ENCODE measurements around the gene TCF21.
"Not testable (repeated sequence)": the region's sequence is repeated elsewhere in the genome, so short reads cannot be mapped to it uniquely, and the experiment has no call there.

Gene TCF21

DNA sequence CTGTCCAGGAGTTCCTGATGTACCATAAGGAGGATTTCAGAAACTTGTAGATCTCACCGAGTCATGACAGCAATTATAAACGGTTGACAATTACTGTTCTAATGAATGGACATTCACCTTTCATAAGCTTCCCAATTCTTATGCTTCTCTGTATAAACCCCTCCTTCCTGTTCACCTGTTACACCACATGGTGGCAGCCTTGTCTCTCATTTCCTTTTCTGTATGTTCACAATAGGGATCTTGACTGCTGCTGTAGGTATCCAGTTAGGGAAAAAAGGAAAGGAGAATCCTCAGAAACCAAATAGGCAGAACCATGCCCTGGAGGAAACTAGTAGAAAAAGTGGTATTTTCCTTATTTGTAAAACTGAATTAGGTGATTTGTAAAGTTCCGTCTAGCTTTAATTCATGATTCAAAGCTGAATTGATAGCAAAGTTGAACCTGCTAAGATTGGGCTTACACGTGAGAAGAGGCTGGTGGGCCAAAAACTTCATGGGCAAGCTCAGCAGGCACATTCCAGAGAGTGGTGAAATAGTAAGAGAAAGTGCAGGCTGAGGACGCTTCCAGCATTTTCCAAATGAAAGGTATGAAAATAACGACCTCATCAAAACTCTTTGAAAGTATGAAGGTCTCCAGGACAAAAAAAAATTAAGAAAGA is 35.2 kb downstream of the TCF21 start:
- TF ChIP-seq, protein P1, sequence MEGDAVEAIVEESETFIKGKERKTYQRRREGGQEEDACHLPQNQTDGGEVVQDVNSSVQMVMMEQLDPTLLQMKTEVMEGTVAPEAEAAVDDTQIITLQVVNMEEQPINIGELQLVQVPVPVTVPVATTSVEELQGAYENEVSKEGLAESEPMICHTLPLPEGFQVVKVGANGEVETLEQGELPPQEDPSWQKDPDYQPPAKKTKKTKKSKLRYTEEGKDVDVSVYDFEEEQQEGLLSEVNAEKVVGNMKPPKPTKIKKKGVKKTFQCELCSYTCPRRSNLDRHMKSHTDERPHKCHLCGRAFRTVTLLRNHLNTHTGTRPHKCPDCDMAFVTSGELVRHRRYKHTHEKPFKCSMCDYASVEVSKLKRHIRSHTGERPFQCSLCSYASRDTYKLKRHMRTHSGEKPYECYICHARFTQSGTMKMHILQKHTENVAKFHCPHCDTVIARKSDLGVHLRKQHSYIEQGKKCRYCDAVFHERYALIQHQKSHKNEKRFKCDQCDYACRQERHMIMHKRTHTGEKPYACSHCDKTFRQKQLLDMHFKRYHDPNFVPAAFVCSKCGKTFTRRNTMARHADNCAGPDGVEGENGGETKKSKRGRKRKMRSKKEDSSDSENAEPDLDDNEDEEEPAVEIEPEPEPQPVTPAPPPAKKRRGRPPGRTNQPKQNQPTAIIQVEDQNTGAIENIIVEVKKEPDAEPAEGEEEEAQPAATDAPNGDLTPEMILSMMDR (IDR thresholded peaks at IDR 0.05; ENCODE audit: insufficient read depth, low read length, missing control alignments) = peak; percentile 68
- ChIA-PET POLR2A (interaction anchor here (1.0 kb wide), 1 partner anchor 172 kb away, joined by 3 read pairs; no protein-coding TSS in a partner anchor), CTCF (interaction anchor here (0.5 to 20.8 kb wide), 64 partner anchors 9 to 1094 kb away, joined by 3 to 1249 read pairs (median 6); partner anchors contain the start of genes SLC2A12 and TBPL1)
- H3K4me3 ChIP-seq (ENCODE audit: low read depth, low read length) = no peak overlapping the region
- DNase-seq (ENCODE audit: low read depth, low spot score) = peak; percentile 33

DNA sequence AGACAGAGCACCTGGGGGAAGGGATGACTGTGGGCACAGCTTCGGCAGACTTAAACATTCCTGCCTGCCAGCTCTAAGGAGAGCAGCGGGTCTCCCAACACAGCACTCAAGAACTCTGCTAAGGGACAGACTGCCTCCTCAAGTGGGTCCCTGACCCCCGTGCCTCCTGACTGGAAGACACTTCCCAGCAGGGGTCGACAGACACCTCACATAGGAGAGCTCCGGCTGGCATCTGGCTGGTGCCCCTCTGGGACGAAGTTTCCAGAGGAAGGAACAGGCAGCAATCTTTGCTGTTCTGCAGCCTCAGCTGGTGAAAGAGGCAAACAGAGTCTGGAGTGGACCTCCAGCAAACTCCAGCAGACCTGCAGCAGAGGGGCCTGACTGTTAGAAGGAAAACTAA is 42.3 kb downstream of the TCF21 start:
- POLR2A ChIA-PET = not testable (repeated sequence)

GRCh38 chr6:133936352-133936751 is 47.4 kb downstream of the TCF21 start:
- CTCF ChIA-PET = interaction anchor here (1.2 to 6.2 kb wide), 2 partner anchors 13 to 127 kb away, joined by 4 to 71 read pairs; no protein-coding TSS in a partner anchor
- DNase-seq (ENCODE audit: low read depth, low spot score); POLR2A ChIA-PET; H3K4me3 ChIP-seq (ENCODE audit: low read depth, low read length): not testable (repeated sequence)

More for the DNA sequence above, 42.3 kb downstream of the TCF21 start:
- DNase-seq (ENCODE audit: low read depth, low spot score); H3K4me3 ChIP-seq (ENCODE audit: low read depth, low read length): not testable (repeated sequence)
- CTCF ChIA-PET = interaction anchor here (1.0 to 20.8 kb wide), 7 partner anchors 10 to 173 kb away, joined by 3 to 1249 read pairs (median 7); no protein-coding TSS in a partner anchor

DNA sequence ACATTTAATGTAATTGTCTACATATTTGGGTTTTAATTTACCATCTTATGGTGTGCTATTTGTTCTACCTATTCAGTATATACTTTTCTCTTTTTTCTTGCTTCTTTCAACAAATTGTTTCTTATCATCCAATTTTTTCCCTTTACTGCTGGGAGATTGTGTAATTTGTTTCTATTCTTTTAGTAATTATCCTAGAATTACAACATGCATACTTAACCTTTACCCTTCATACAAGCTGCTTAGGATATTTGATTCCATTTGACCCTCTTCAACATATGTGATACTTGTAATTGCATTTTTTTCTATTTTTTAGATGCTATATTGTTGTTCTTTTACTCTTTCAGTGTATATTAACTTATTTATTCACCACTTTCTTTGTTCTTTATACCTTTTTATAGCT is 49.0 kb downstream of the TCF21 start:
- DNase-seq (ENCODE audit: low read depth, low spot score) = no peak
- CTCF ChIA-PET = interaction anchor here (0.6 to 6.2 kb wide), 11 partner anchors 8 to 162 kb away, joined by 3 to 71 read pairs (median 5); no protein-coding TSS in a partner anchor
- TF ChIP-seq, protein P1 (IDR thresholded peaks at IDR 0.05; ENCODE audit: insufficient read depth, low read length, missing control alignments) = no peak
- POLR2A ChIA-PET = no interaction called here
- no peak overlapping the region for H3K4me3 ChIP-seq (ENCODE audit: low read depth, low read length)

DNA sequence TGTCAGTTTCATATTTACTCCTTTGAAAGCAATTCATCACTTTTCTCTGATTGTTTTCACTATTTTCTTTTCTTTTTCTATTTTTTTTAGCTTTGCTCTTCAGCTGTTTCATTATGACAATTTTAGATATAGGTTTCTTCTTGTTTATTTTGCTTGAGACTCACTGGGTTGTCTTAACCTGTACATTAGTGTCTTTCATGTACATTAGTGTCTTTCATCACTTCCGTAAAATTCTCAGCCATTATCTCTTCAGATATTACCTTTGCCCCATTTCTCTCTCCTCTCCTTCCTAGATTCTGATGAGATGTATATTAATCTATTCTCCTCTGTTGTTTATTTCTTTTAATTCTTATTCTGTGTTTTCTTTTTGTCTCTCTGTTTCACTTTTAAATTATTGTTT is 49.6 kb downstream of the TCF21 start:
- H3K4me3 ChIP-seq (ENCODE audit: low read depth, low read length) = no peak overlapping the region
- ChIA-PET POLR2A (no interaction called here), CTCF (interaction anchor here (0.6 to 6.2 kb wide), 9 partner anchors 16 to 161 kb away, joined by 3 to 71 read pairs (median 5); no protein-coding TSS in a partner anchor)
- TF ChIP-seq, protein P1 (IDR thresholded peaks at IDR 0.05; ENCODE audit: insufficient read depth, low read length, missing control alignments) = no peak
- no peak for DNase-seq (ENCODE audit: low read depth, low spot score)

- DNase-seq (ENCODE audit: low read depth, low spot score) = no peak
- TF ChIP-seq, protein P1 (IDR thresholded peaks at IDR 0.05; ENCODE audit: insufficient read depth, low read length, missing control alignments) = no peak
- ChIA-PET POLR2A (no interaction called here), CTCF (interaction anchor here (1.3 to 6.2 kb wide), 3 partner anchors 12 to 157 kb away, joined by 3 to 71 read pairs (median 21); no protein-coding TSS in a partner anchor)
- no peak overlapping the region for H3K4me3 ChIP-seq (ENCODE audit: low read depth, low read length)
Measured at GRCh38 chr6:133939778-133940667, 51.1 kb downstream of the TCF21 start.

Data from AG04449 (cell line).